Astrocyte of the cerebellum (primary cell): ENCODE data around the gene RAD23A.
"Not testable (repeated sequence)": the region's sequence is repeated elsewhere in the genome, so short reads cannot be mapped to it uniquely, and the experiment has no call there.

Experiments
- DNase-seq: peaks from one replicate; pipeline ENCODE4 v3.0.0-alpha.2; 2011; ENCODE audit warnings: low read depth
- H3K4me3 ChIP-seq: 2 replicates; pipeline ENCODE4 v1.5.1; 2011; ENCODE audit warnings: mild to moderate bottlenecking, low read depth, low read length, moderate library complexity
- in situ Hi-C: cut with HindIII; loops from 2 replicates; pipeline ENCODE4 v1.10.0; 2017; ENCODE audit warnings: low sequenced_read_pairs
- TF ChIP-seq, protein P1 (sequence below): IDR thresholded peaks from 2 replicates; pipeline ENCODE4 v1.5.1; 2012; ENCODE audit warnings: low read length, low read depth, moderate library complexity, mild to moderate bottlenecking; ENCODE audit errors: missing control alignments

RAD23A gene

GRCh38 chr19:12913851-12914690, 31.6 kb upstream of the RAD23A start:
- no peak overlapping the region for H3K4me3 ChIP-seq
- no peak for DNase-seq
- TF ChIP-seq, protein P1, sequence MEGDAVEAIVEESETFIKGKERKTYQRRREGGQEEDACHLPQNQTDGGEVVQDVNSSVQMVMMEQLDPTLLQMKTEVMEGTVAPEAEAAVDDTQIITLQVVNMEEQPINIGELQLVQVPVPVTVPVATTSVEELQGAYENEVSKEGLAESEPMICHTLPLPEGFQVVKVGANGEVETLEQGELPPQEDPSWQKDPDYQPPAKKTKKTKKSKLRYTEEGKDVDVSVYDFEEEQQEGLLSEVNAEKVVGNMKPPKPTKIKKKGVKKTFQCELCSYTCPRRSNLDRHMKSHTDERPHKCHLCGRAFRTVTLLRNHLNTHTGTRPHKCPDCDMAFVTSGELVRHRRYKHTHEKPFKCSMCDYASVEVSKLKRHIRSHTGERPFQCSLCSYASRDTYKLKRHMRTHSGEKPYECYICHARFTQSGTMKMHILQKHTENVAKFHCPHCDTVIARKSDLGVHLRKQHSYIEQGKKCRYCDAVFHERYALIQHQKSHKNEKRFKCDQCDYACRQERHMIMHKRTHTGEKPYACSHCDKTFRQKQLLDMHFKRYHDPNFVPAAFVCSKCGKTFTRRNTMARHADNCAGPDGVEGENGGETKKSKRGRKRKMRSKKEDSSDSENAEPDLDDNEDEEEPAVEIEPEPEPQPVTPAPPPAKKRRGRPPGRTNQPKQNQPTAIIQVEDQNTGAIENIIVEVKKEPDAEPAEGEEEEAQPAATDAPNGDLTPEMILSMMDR = no peak
- in situ Hi-C loops = no loop called here

DNA sequence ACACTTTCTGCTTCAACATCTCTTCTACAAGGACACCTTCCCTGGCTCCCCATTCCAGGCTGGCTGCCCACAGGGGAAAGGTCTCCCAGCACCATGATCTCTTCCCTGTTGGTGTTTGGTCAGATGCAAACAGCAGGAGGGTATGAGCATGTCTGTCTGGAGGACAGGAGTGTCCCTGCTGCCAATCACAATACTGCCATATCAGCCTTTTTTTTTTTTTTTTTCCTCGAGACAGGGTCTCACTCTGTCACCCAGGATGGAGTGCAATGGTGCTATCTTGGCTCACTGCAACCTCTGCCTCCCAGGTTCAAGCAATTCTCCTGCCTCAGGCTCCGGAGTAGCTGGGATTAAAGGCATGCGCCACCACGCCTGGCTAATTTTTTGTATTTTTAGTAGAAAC, 29.8 kb upstream of the RAD23A start:
- H3K4me3 ChIP-seq, in situ Hi-C loops, DNase-seq: not testable (repeated sequence)

DNA sequence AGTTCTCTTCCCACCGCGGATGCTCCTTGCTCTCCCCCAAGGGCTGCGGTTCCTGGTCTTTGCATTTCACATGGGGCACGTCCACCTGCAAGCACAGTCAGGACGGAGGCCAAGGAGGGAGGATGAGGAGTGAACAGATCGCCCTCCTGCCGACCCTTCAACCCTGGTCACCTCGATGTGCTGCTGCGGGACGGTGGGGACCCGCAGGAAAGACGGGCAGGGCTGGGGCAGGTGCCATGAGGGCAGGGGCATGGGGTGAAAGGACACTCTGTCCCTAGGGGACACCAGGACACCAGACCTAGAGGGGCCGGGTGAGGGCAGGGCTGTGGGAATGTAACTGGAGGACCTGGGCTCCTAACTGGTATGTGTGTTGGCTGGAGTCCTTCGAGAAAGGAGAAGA, 27.4 kb upstream of the RAD23A start:
- TF ChIP-seq, protein P1 = no peak
- in situ Hi-C loops = no loop called here
- H3K4me3 ChIP-seq = no peak overlapping the region
- DNase-seq = no peak

DNA sequence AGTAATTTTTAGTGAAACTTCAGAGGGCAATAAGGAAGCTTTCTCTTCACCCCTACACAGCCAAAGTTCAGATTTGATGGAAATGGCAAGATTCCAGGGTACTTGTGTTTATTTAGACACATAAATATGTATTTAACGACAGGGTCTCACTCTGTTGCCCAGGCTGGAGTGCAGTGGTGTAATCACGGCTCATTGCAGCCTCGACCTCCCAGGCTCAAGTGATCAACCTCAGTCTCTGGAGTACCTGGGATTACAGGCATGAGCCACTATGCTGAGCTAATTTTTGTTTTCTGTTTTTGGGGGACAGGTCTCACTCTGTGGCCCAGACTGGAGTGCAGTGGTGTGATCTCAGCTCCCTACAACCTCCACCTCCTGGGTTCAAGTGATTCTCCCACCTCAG, 24.6 kb upstream of the RAD23A start:
- in situ Hi-C loops = no loop called here
- no peak overlapping the region for H3K4me3 ChIP-seq
- TF ChIP-seq, protein P1 = no peak
- no peak for DNase-seq

DNA sequence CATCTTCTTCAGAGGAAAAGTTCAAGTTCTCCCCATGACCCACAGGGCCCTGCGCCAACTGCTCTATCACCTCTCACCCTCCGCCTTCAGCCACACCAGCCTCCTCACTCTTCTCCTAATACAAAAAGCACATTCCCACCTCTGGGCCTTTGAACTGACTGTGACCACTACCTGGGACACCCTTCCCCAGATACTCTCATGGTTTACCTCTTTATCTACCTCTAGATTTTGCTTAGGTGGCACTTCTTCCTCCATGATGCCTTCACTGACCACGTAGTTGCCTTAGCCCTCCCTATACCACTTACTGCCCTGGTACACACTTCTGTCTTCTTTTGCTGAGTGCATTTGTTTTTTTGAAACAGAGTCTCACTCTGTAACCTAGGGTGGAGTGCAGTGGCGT, 22.7 kb upstream of the RAD23A start:
- TF ChIP-seq, protein P1 = no peak
- DNase-seq = no peak
- H3K4me3 ChIP-seq = no peak overlapping the region
- in situ Hi-C loops = no loop called here

DNA sequence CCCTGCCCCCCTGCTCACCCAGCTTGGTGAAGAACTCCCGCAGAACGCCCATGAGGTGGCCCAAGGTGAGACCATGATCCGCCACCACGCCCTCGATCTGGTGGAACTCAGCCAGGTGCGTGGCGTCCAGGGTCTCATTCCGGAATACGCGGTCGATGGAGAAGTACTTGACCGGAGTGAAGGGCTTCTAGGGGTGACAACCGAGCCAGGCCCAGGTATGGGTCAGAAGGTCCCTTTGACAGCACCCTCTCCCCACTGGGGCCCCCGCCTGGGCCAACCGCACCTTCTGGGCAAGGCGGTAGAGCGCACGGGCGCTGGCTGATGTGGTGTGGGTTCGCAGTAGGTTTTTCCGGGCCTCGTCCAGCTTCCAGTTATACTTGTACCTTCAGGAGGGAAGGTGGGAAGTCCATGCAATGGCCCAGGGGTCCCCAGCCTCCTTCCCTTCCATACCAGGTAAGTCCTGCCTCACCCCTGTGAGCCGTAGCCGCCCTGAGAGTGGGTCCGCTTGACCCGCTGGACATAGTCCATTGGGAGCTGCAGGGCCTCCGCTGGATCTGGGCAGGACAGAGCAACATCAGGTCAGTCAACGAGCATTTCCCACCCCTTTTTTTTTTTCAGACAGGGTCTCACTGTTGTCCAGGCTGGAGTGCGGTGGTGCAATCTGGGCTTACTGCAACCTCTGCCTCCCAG, 20.9 kb upstream of the RAD23A start:
- in situ Hi-C loops = no loop called here
- TF ChIP-seq, protein P1 = no peak
- DNase-seq = no peak
- no peak overlapping the region for H3K4me3 ChIP-seq

- H3K4me3 ChIP-seq = no peak overlapping the region
- in situ Hi-C loops = no loop called here
- TF ChIP-seq, protein P1 = no peak
- DNase-seq = no peak
Observed at GRCh38 chr19:12930002-12930645, 15.5 kb upstream of the RAD23A start.
